HUES48 (cell line): ENCODE measurements around the gene IRF1.
"Not testable (repeated sequence)": the region's sequence is repeated elsewhere in the genome, so short reads cannot be mapped to it uniquely, and the experiment has no call there.

Source experiments
- H3K27ac ChIP-seq: one replicate; pipeline ENCODE4 v1.7.0; 2013; ENCODE audit warnings: low read depth, low read length, inconsistent platforms
- H3K27me3 ChIP-seq: 2 replicates; pipeline ENCODE4 v1.6.1; 2013; ENCODE audit warnings: mild to moderate bottlenecking, low read length; ENCODE audit not compliant: control insufficient read depth, insufficient read depth
- H3K36me3 ChIP-seq: 2 replicates; pipeline ENCODE4 v1.6.1; 2013; ENCODE audit warnings: low read length; ENCODE audit not compliant: control insufficient read depth, insufficient read depth
- H3K4me1 ChIP-seq: 2 replicates; pipeline ENCODE4 v1.6.1; 2013; ENCODE audit warnings: mild to moderate bottlenecking, low read length; ENCODE audit not compliant: control insufficient read depth, insufficient read depth
- H3K4me3 ChIP-seq: 2 replicates; pipeline ENCODE4 v1.5.1; 2013; ENCODE audit warnings: mild to moderate bottlenecking, low read depth, low read length
- H3K9ac ChIP-seq: 2 replicates; pipeline ENCODE4 v1.6.1; 2013; ENCODE audit warnings: mild to moderate bottlenecking, low read depth, low read length, moderate library complexity
- H3K9me3 ChIP-seq: 2 replicates; pipeline ENCODE4 v1.6.1; 2013; ENCODE audit warnings: low read length; ENCODE audit not compliant: control insufficient read depth, insufficient read depth

IRF1 gene

GRCh38 chr5:132522067-132522466, 31.5 kb upstream of the IRF1 start:
- H3K4me1 ChIP-seq, H3K9ac ChIP-seq, H3K27ac ChIP-seq, H3K27me3 ChIP-seq, H3K9me3 ChIP-seq, H3K4me3 ChIP-seq, H3K36me3 ChIP-seq: not testable (repeated sequence)

GRCh38 chr5:132513618-132514336, 23.2 kb upstream of the IRF1 start:
- not testable (repeated sequence) for H3K27ac ChIP-seq, H3K4me3 ChIP-seq, H3K36me3 ChIP-seq, H3K27me3 ChIP-seq, H3K4me1 ChIP-seq, H3K9me3 ChIP-seq, H3K9ac ChIP-seq

DNA sequence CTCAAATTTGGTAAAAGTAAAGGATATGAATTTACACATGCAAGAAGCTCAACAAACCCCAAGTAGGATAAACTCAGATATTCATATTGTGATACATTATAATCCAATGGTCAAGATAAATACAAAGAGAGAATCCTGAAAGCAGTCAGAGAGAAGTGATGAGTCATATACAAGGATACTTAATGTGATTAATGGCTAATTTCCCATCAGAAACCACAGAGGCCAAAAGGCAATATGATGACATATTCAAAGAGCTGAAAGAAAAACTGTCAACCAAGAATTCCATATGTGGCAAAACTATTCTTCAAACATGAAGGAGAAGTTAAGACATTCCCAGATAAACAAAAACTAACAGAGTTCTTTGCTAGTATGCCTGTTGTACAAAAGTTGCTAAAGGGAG, 19.5 kb upstream of the IRF1 start:
- H3K27ac ChIP-seq, result no peak overlapping the region
- H3K4me3 ChIP-seq, result no peak overlapping the region

DNA sequence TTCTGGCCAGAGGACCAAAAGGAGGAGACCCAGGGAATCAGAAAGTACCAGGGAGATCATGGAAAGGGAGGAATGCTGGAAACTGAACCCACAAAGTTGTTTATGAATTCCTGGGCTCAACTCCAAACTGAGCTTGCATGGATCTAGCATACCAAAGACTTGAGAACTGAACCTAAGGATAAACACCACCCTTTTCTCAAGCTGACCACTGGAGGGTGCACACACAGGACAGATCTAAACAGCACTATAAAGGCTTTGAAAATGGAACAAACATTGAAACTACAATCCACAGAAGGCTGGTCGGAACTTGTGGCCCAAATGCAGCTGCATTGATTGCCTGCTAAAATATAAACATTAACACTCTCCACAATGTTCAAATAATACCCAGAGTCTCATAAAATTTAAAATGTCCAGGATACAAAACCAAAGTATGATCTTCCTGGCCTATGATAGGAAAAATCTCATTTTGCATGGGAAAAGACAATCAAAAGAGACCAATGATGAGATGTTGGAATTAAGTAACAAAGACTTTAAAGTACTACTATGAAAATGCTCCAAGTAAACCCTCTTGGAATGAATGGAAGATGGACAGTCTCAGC, 15.6 kb upstream of the IRF1 start:
- H3K27me3 ChIP-seq, result no peaks in the 10 kb centered on the region
- H3K9me3 ChIP-seq, result no peaks in the 10 kb centered on the region
- H3K27ac ChIP-seq, result no peak overlapping the region

More for the DNA sequence above, 19.5 kb upstream of the IRF1 start:
- Histone ChIP-seq H3K9me3 (peaks cover 6% of the 10 kb centered on the region), H3K4me1 (no peaks in the 10 kb centered on the region), H3K27me3 (no peaks in the 10 kb centered on the region), H3K36me3 (no peaks in the 10 kb centered on the region), H3K9ac (no peak overlapping the region)

DNA sequence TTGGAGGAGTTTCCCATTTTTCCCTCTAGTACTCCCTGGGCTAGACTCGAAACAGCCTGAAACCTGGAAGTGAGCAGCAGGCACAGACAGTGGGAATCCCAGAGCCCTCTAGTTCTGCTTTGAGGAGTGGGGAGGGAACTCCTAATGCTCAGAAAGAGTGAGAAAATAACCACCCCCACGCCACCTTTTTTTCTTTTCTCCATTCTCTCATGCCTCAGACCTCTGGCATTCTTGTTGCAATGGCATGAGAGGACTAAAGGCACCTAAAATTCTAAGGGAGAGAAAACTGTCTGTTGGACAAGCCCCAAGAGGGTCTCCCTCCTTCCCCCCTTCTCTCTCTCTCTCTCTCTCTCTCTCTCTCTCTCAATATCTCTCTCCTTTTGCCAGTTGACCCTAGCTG, 15.1 kb upstream of the IRF1 start:
- H3K4me3 ChIP-seq, result no peak overlapping the region
- no peak overlapping the region for H3K9ac ChIP-seq
- H3K9me3 ChIP-seq, result no peaks in the 10 kb centered on the region
- no peaks in the 10 kb centered on the region for H3K36me3 ChIP-seq
- no peaks in the 10 kb centered on the region for H3K4me1 ChIP-seq
- no peaks in the 10 kb centered on the region for H3K27me3 ChIP-seq
- H3K27ac ChIP-seq, result no peak overlapping the region

More for the DNA sequence above, 15.6 kb upstream of the IRF1 start:
- Histone ChIP-seq H3K4me3 (no peak overlapping the region), H3K9ac (no peak overlapping the region), H3K36me3 (no peaks in the 10 kb centered on the region), H3K4me1 (no peaks in the 10 kb centered on the region)

DNA sequence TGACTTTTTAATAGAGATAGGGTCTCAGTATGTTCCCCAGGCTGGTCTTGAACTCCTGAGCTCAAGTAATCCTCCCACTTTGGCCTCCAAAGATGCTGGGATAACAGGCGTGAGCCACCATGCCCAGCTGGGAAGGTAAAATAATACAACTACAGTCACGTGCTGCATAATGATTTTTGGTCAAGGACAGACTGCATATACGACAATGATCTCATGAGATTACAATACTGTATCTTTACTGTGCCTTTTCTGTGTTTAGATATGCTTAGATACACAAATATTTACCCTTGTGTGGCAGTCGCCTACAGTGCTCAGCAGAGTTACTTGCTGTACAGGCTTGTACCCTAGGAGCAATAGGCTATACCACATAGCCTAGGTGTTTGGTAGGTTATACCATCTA, 14.2 kb upstream of the IRF1 start:
- Histone ChIP-seq H3K36me3 (no peaks in the 10 kb centered on the region), H3K4me3 (no peak overlapping the region), H3K27ac (no peak overlapping the region), H3K9me3 (no peaks in the 10 kb centered on the region), H3K4me1 (no peaks in the 10 kb centered on the region), H3K9ac (no peak overlapping the region), H3K27me3 (no peaks in the 10 kb centered on the region)

GRCh38 chr5:132503244-132503643, 12.7 kb upstream of the IRF1 start:
- Histone ChIP-seq H3K4me3 (no peak overlapping the region), H3K4me1 (no peaks in the 10 kb centered on the region), H3K9me3 (no peaks in the 10 kb centered on the region), H3K27ac (no peak overlapping the region), H3K27me3 (no peaks in the 10 kb centered on the region), H3K36me3 (no peaks in the 10 kb centered on the region), H3K9ac (no peak overlapping the region)

GRCh38 chr5:132501961-132502931, 11.7 kb upstream of the IRF1 start:
- H3K27ac ChIP-seq, result no peak overlapping the region
- H3K4me1 ChIP-seq, result peaks cover 4% of the 10 kb centered on the region; the same call in 1 of the 2 replicates
- H3K27me3 ChIP-seq, result no peaks in the 10 kb centered on the region
- H3K4me3 ChIP-seq, result no peak overlapping the region
- H3K9ac ChIP-seq, result no peak overlapping the region
- no peaks in the 10 kb centered on the region for H3K36me3 ChIP-seq
- H3K9me3 ChIP-seq, result no peaks in the 10 kb centered on the region

GRCh38 chr5:132501629-132501956, 11.0 kb upstream of the IRF1 start:
- H3K9ac ChIP-seq, result no peak overlapping the region
- H3K27me3 ChIP-seq, result no peaks in the 10 kb centered on the region
- H3K9me3 ChIP-seq, result no peaks in the 10 kb centered on the region
- no peak overlapping the region for H3K4me3 ChIP-seq
- peaks cover 6% of the 10 kb centered on the region; the same call in 1 of the 2 replicates for H3K4me1 ChIP-seq
- H3K36me3 ChIP-seq, result no peaks in the 10 kb centered on the region
- H3K27ac ChIP-seq, result no peak overlapping the region

GRCh38 chr5:132500931-132501628, 10.5 kb upstream of the IRF1 start:
- no peak overlapping the region for H3K27ac ChIP-seq
- no peaks in the 10 kb centered on the region for H3K27me3 ChIP-seq
- H3K9me3 ChIP-seq, result no peaks in the 10 kb centered on the region
- H3K4me3 ChIP-seq, result no peak overlapping the region
- no peaks in the 10 kb centered on the region for H3K36me3 ChIP-seq
- H3K4me1 ChIP-seq, result peaks cover 6% of the 10 kb centered on the region; the same call in 1 of the 2 replicates
- no peak overlapping the region for H3K9ac ChIP-seq
